Frontal cortex (tissue), 4 donors: Measurements from ENCODE around the gene NBPF9. TPM values are rescaled to one million over a fixed set of nuclear protein-coding genes. Genes with fewer than 3 reads are reported as not detected.
"Not testable (repeated sequence)": the region's sequence is repeated elsewhere in the genome, so short reads cannot be mapped to it uniquely, and the experiment has no call there.

Source experiments
- DNase-seq, 2 donors: peaks; one replicate each; pipeline ENCODE4 v3.0.0; 2012; ENCODE audit warnings: low spot score in 2 of 2
- FAIRE-seq: peaks from 2 replicates; lab custom pipeline; 2012; peaks lifted over from hg19 to GRCh38; lab: Jason Lieb, UNC
- total RNA-seq: library from RNA; depleted of rRNA; stranded (reverse); fragments of >200 nt; gene quantifications from one replicate; pipeline ENCODE4 v1.2.3, GENCODE V29; 2014
- donor health status: control.
- donor health status: control.
- donor health status: control.

NBPF9 gene
- total RNA-seq, 1 donor from 2014 or later = 13.0 TPM

DNA sequence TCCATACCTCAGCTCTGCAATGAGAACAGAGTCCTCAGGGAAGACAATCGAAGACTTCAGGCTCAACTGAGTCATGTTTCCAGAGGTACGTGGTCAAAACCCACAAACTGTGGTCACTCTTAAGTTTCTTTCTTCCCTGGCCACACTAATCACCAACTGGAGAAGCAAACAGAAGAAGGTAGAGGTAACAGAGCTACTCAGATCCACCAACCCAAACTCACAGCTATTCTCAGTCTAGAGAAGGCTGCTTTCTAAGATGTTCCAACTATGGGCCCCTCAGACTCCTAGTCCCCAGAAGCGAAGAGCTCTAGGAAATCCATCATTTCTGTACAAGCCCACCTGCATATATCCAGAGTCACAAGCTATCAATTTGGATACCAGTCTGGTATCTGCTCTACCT lies 84.8 kb downstream of the NBPF9 start:
- not testable (repeated sequence) for DNase-seq, FAIRE-seq

DNA sequence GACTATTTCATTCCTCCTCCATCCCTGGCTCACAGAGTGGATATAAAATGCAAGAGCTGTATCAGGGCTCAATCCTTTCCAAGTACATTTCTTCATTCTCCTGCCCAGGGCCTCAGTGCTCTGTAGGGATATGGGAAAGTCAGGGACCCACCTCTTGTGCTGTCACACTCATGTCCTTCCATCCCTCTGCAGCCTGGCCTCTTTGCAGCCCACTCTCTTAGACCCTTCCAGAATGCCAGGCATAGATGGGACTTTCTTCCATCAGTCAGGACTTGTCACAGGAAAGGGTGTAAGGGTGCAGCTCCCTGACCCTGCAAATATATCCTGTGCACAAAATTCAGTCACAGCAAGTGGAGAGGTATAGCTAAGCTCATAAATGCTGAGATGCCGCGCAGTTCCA lies 86.7 kb downstream of the NBPF9 start:
- FAIRE-seq, DNase-seq: not testable (repeated sequence)

DNA sequence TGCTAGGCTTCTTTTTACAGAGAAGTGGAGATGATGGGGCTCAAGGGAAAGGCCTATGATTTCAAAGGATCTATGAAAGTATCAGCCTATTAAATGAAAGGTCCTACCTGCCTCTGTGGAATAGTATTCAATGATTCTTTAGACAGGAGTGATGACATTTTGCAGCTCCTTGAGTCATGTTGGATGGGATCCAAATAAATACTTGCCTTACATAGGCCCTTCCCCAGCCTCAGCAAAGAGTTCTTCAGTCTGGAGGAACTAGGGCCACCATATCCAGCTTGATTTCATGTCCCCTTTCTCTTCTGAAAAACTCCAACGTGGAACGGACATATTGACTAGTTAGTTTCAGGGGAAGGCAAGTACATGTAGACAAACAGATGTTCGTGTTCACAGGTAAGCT lies 87.8 kb downstream of the NBPF9 start:
- not testable (repeated sequence) for FAIRE-seq

DNA sequence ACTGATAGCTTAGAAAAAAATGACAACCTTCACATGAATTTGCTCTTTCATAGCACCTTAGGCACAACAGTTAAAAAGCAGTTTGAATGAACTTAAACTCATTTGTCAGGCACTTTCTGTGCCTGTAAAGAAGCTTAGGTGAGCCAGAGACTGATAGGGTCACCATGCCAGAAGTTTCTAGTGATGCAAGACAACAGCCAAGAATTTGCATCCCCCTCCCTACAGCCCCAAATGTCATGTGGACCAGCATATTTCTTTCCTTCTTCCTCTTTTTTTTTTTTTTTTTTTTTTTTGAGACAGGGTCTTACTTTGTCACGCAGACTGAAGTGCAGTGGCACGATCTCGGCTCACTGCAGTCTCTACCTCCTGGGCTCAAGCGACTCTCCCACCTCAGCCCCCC lies 89.8 kb downstream of the NBPF9 start:
- not testable (repeated sequence) for DNase-seq, FAIRE-seq

More for the DNA sequence above, 87.8 kb downstream of the NBPF9 start:
- not testable (repeated sequence) for DNase-seq

DNA sequence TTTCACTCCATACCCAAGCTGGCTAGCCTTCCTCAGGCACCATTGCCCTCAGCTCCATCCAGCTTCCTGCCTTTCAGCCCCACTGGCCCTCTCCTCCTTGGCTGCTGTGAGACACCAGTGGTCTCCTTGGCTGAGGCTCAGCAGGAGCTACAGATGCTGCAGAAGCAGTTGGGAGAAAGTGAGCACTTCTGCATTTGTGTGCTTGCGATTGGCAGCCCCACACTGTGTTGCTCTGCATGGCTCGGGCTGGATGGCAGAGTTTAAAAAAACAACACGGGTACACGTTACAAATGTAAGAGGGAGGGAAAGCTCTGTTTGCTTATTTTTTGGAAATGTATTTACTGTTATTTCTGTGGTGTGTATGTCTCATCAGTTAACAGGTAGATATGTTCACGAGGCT lies 90.8 kb downstream of the NBPF9 start:
- FAIRE-seq, DNase-seq: not testable (repeated sequence)

- DNase-seq, FAIRE-seq: not testable (repeated sequence)
Observed at GRCh38 chr1:149009761-149010160, 93.6 kb downstream of the NBPF9 start.

- not testable (repeated sequence) for FAIRE-seq, DNase-seq
Observed at GRCh38 chr1:149008769-149009168, 94.6 kb downstream of the NBPF9 start.

DNA sequence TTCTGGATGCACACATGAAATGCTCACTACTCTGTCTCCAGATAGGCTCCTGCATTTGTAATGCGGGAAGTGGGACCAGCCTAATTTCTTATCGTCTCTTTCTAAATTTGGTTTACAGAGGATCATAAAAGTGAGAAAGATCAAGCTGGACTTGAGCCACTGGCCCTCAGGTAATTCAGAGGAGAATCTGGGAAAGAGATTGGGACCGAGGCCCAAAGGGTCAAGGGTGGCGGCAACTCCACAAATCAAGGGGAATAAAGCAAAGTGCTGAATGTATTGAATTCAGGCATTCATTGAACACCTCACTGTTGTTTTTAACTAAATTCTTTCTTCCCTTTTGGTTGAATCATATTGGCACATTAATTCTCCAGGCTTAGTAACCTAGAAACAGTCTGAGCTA lies 95.0 kb downstream of the NBPF9 start:
- FAIRE-seq, DNase-seq: not testable (repeated sequence)
